Measurements from ENCODE around the gene CRCP. TPM values are rescaled to one million over a fixed set of nuclear protein-coding genes. Genes with fewer than 3 reads are reported as not detected.
"Not testable (repeated sequence)": the region's sequence is repeated elsewhere in the genome, so short reads cannot be mapped to it uniquely, and the experiment has no call there.

Gene CRCP
- total RNA-seq, 1 donor from 2014 or later = 19.2 TPM

DNA sequence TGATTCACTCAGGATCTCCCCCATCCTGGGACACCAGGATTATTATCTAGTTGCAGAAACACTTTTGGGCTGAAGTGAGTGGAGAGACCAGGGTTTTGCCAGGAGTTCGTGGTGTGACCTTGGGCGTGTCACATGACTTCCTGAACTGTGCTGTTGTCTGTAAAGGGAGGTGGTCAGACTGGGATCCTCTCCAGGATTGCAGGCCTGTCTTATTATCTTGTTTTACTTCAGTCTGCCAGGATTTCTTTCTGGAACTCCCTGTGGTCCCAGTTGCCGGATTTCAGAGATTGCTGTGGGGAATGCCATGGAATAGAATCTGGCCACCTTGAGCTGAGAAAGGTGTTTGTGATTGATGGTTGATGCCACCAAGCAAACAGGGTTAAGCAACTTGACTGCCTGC is 35.8 kb downstream of the CRCP start:
- TF ChIP-seq CTCF (IDR thresholded peaks at IDR 0.05; ENCODE audit: unreplicated experiment) = no peak
- Mint-ChIP-seq H3K4me1 (ENCODE audit: unreplicated experiment) (peaks cover 7% of the 10 kb centered on the region), H3K27me3 (ENCODE audit: unreplicated experiment) (peaks cover 1% of the 10 kb centered on the region), H3K36me3 (ENCODE audit: low read depth, unreplicated experiment) (peaks cover 24% of the 10 kb centered on the region), H3K4me3 (ENCODE audit: unreplicated experiment) (no peak overlapping the region), H3K27ac (ENCODE audit: unreplicated experiment) (no peak overlapping the region), H3K9me3 (ENCODE audit: unreplicated experiment) (no peaks in the 10 kb centered on the region)
- DNase-seq (ENCODE audit: low spot score) = no peak

GRCh38 chr7:66152371-66153191 is 37.9 kb downstream of the CRCP start:
- H3K36me3 Mint-ChIP-seq (ENCODE audit: low read depth, unreplicated experiment) = peaks cover 13% of the 10 kb centered on the region
- H3K27me3 Mint-ChIP-seq (ENCODE audit: unreplicated experiment) = no peaks in the 10 kb centered on the region
- no peak overlapping the region for H3K4me3 Mint-ChIP-seq (ENCODE audit: unreplicated experiment)
- no peak overlapping the region for H3K27ac Mint-ChIP-seq (ENCODE audit: unreplicated experiment)
- TF ChIP-seq CTCF (IDR thresholded peaks at IDR 0.05; ENCODE audit: unreplicated experiment) = no peak
- DNase-seq (ENCODE audit: low spot score) = no peak
- peaks cover 7% of the 10 kb centered on the region for H3K4me1 Mint-ChIP-seq (ENCODE audit: unreplicated experiment)
- no peaks in the 10 kb centered on the region for H3K9me3 Mint-ChIP-seq (ENCODE audit: unreplicated experiment)

- no peak for TF ChIP-seq CTCF (IDR thresholded peaks at IDR 0.05; ENCODE audit: unreplicated experiment)
- Mint-ChIP-seq H3K27me3 (ENCODE audit: unreplicated experiment) (no peaks in the 10 kb centered on the region), H3K9me3 (ENCODE audit: unreplicated experiment) (no peaks in the 10 kb centered on the region), H3K4me3 (ENCODE audit: unreplicated experiment) (no peak overlapping the region), H3K4me1 (ENCODE audit: unreplicated experiment) (peaks cover 7% of the 10 kb centered on the region), H3K36me3 (ENCODE audit: low read depth, unreplicated experiment) (peaks cover 18% of the 10 kb centered on the region), H3K27ac (ENCODE audit: unreplicated experiment) (no peak overlapping the region)
- no peak for DNase-seq (ENCODE audit: low spot score)
These were observed 39.0 kb downstream of the CRCP start for GRCh38 chr7:66153691-66154090.

DNA sequence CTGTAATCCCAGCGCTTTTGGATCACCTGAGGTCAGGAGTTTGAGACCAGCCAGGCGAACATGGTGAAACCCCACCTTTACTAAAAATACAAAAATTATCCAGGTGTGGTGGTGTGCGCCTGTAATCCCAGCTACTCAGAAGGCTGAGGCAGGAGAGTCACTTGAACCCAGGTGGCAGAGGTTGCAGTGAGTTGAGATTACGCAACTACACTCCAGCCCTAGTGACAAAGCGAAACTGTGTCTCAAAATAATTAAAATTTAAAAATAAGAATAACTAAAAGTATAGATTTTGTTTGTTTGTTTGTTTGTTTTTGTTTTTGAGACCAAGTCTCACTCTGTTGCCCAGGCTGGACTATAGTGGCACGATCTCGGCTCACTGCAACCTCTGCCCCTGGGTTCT is 41.4 kb downstream of the CRCP start:
- not testable (repeated sequence) for H3K9me3 Mint-ChIP-seq (ENCODE audit: unreplicated experiment); H3K4me1 Mint-ChIP-seq (ENCODE audit: unreplicated experiment); DNase-seq (ENCODE audit: low spot score); H3K4me3 Mint-ChIP-seq (ENCODE audit: unreplicated experiment); H3K27me3 Mint-ChIP-seq (ENCODE audit: unreplicated experiment); H3K27ac Mint-ChIP-seq (ENCODE audit: unreplicated experiment)
- peaks cover 22% of the 10 kb centered on the region for H3K36me3 Mint-ChIP-seq (ENCODE audit: low read depth, unreplicated experiment)

GRCh38 chr7:66157060-66157459 is 42.4 kb downstream of the CRCP start:
- no peaks in the 10 kb centered on the region for H3K27me3 Mint-ChIP-seq (ENCODE audit: unreplicated experiment)
- H3K27ac Mint-ChIP-seq (ENCODE audit: unreplicated experiment) = no peak overlapping the region
- no peaks in the 10 kb centered on the region for H3K9me3 Mint-ChIP-seq (ENCODE audit: unreplicated experiment)
- peaks cover 19% of the 10 kb centered on the region for H3K36me3 Mint-ChIP-seq (ENCODE audit: low read depth, unreplicated experiment)
- no peak for TF ChIP-seq CTCF (IDR thresholded peaks at IDR 0.05; ENCODE audit: unreplicated experiment)
- no peak overlapping the region for H3K4me3 Mint-ChIP-seq (ENCODE audit: unreplicated experiment)
- DNase-seq (ENCODE audit: low spot score) = no peak
- H3K4me1 Mint-ChIP-seq (ENCODE audit: unreplicated experiment) = no peaks in the 10 kb centered on the region
